Measurements from ENCODE around the gene TAOK1. TPM values are rescaled to one million over a fixed set of nuclear protein-coding genes. Genes with fewer than 3 reads are reported as not detected.

TAOK1 gene
- polyA plus RNA-seq, 2 of the 4 experiments (the other 2 are of a cell fraction), result 18.2 to 46.7 TPM

GRCh38 chr17:29594519-29595090 lies 204.4 kb downstream of the TAOK1 start:
- Histone ChIP-seq H3K4me1 (peaks cover 38% of the 10 kb centered on the region), H3K27ac (peak overlapping the region; percentile 95 to 96; a peak in 4 of 6 replicates), H3K4me2 (peak overlapping the region; percentile 95), H3K9me3 (no peaks in the 10 kb centered on the region), H3K4me3 (peak overlapping the region; percentile 82)
- no peak for FAIRE-seq
- no peak for DNase-seq (ENCODE audit: low read depth in 1 of 2, low spot score in 1 of 2)
- ATAC-seq, result no peak
- TF ChIP-seq EHMT2 (IDR thresholded peaks at IDR 0.05; ENCODE audit: low read depth), result 0 out of 2 replicates have a peak, but pooled peaks have one; percentile 15
- no peak for TF ChIP-seq TP53 (CRISPR knock-in tag; IDR thresholded peaks at IDR 0.05)
- no peak for TF ChIP-seq FOSL2 (IDR thresholded peaks at IDR 0.05)
- TF ChIP-seq FOSL2 (CRISPR knock-in tag; IDR thresholded peaks at IDR 0.05), result no peak
- TF ChIP-seq ZNF302 (CRISPR knock-in tag; IDR thresholded peaks at IDR 0.05), result no peak
- TF ChIP-seq EP300 (IDR thresholded peaks at IDR 0.05), result no peak
- CTCF ChIA-PET, result interaction anchor here (1.2 to 11.5 kb wide), 6 partner anchors 9 to 223 kb away, joined by 4 to 474 read pairs (median 42); partner anchors contain the start of genes ABHD15 and TP53I13
- POLR2A ChIA-PET, result no interaction called here
- 72% methylated on average over 10 of the region's 11 CpGs for WGBS (ENCODE audit: missing lambda C conversion rate)

- TF ChIP-seq MAFK (IDR thresholded peaks at IDR 0.05; ENCODE audit: partially characterized antibody), result no peak
- TF ChIP-seq HOXA7 (CRISPR knock-in tag; IDR thresholded peaks at IDR 0.05), result no peak
- no peak for TF ChIP-seq NPAS2 (CRISPR knock-in tag; IDR thresholded peaks at IDR 0.05; ENCODE audit: borderline replicate concordance)
- no peak for TF ChIP-seq ZFP36 (IDR thresholded peaks at IDR 0.05; ENCODE audit: borderline replicate concordance, partially characterized antibody)
- TF ChIP-seq MYC (IDR thresholded peaks at IDR 0.05; ENCODE audit: borderline replicate concordance, low read length), result no peak
- no peak for TF ChIP-seq FOSB (CRISPR knock-in tag; IDR thresholded peaks at IDR 0.05)
- no peak for TF ChIP-seq FOXS1 (CRISPR knock-in tag; IDR thresholded peaks at IDR 0.05)
- TF ChIP-seq CBX2 (IDR thresholded peaks at IDR 0.05; ENCODE audit: borderline replicate concordance, low read depth), result no peak
- no peak for TF ChIP-seq CEBPB (IDR thresholded peaks at IDR 0.05)
- no peak for TF ChIP-seq EHMT2 (IDR thresholded peaks at IDR 0.05; ENCODE audit: low read depth)
- TF ChIP-seq ATOH8 (CRISPR knock-in tag; IDR thresholded peaks at IDR 0.05; ENCODE audit: low read depth), result no peak
- TF ChIP-seq PHF8 (IDR thresholded peaks at IDR 0.05; ENCODE audit: borderline replicate concordance, low read depth), result no peak
- TF ChIP-seq CHD4 (IDR thresholded peaks at IDR 0.05; ENCODE audit: borderline replicate concordance), result no peak
- no peak for TF ChIP-seq JUNB (IDR thresholded peaks at IDR 0.05)
- no peak for TF ChIP-seq HES2 (IDR thresholded peaks at IDR 0.05)
- no peak for TF ChIP-seq HOXB5 (CRISPR knock-in tag; IDR thresholded peaks at IDR 0.05)
- no peak for TF ChIP-seq CTCF (IDR thresholded peaks at IDR 0.05)
- no peak for TF ChIP-seq BHLHE40 (IDR thresholded peaks at IDR 0.05; ENCODE audit: low read depth, low read length)
- no peak overlapping the region for H3K27ac ChIP-seq
- ChIA-PET CTCF (interaction anchor here (1.2 to 11.5 kb wide), 8 partner anchors 10 to 223 kb away, joined by 4 to 474 read pairs (median 19); partner anchors contain the start of genes ABHD15 and TP53I13), POLR2A (no interaction called here)
- no peak for ATAC-seq
- 80% methylated on average over 7 of the region's 7 CpGs for WGBS (ENCODE audit: missing lambda C conversion rate)
- H3K4me1 ChIP-seq, result peaks cover 32% of the 10 kb centered on the region
- FAIRE-seq, result no peak
- H3K4me2 ChIP-seq, result peak overlapping the region; percentile 95
- DNase-seq (ENCODE audit: low read depth in 1 of 2, low spot score in 1 of 2), result no peak
- H3K9me3 ChIP-seq, result no peaks in the 10 kb centered on the region
- no peak overlapping the region for H3K4me3 ChIP-seq
Measured at GRCh38 chr17:29595107-29595942, 205.2 kb downstream of the TAOK1 start.
